Mucosa of descending colon (tissue), 3 donors: Measurements from ENCODE around the gene ARHGAP26. TPM values are rescaled to one million over a fixed set of nuclear protein-coding genes. Genes with fewer than 3 reads are reported as not detected.

Experiments used
- ATAC-seq: fragments of 200-7000 bp; cut with Tn5 transposase; one replicate; pipeline ENCODE4 v1.9.1; 2020; ENCODE audit warnings: mild to moderate bottlenecking, moderate library complexity
- DNase-seq, 3 donors: peaks; one replicate each; pipeline ENCODE4 v3.0.0-alpha.2; 2020
- H3K36me3 ChIP-seq: fragments of 200-600 bp; one replicate; pipeline ENCODE4 v1.8.0; 2021; ENCODE audit warnings: low read depth, mild to moderate bottlenecking
- H3K4me1 ChIP-seq: fragments of 200-600 bp; one replicate; pipeline ENCODE4 v1.8.0; 2021; ENCODE audit warnings: low read depth, mild to moderate bottlenecking
- H3K4me3 ChIP-seq: fragments of 200-600 bp; one replicate; pipeline ENCODE4 v1.8.0; 2021; ENCODE audit warnings: mild to moderate bottlenecking
- H3K9me3 ChIP-seq: fragments of 200-600 bp; one replicate; pipeline ENCODE4 v1.8.0; 2021; ENCODE audit warnings: mild to moderate bottlenecking
- intact Hi-C, 2 donors: fragments of 100-400 bp; cut with DNase I in 1 of 2; cut with micrococcal nuclease in 1 of 2; formaldehyde crosslinking; loops; one replicate each; pipeline versions ENCODE4 v1.11.0 to v1.11.1; 2022; cut with DNase I, micrococcal nuclease
- total RNA-seq, 3 donors: library from RNA; stranded (reverse); fragmentation: NEBNext Ultra II Directional in 2 of 3; extraction: Animal tissue kit (Norgen Biotek cat#: 25700) in 2 of 3; gene quantifications; one replicate each; pipeline versions ENCODE4 v1.2.1 to v1.2.4, GENCODE V29; 2021 to 2023
- TF ChIP-seq, protein P1 (sequence below): fragments of 200-600 bp; IDR thresholded peaks from one replicate; pipeline ENCODE4 v1.8.0; 2022; ENCODE audit warnings: antibody characterized with exemption, mild to moderate bottlenecking
- donor health status: DM: no; HTN: no; CAD: no; lungs with moderate emphysema.
- donor health status: DM: no; HTN: no; CAD: no.
- donor health status: DM: no; HTN: yes; CAD: no.

The ARHGAP26 gene
- total RNA-seq, 3 donors from 2014 or later, result 52.9 to 96.0 (median 67.8) TPM

DNA sequence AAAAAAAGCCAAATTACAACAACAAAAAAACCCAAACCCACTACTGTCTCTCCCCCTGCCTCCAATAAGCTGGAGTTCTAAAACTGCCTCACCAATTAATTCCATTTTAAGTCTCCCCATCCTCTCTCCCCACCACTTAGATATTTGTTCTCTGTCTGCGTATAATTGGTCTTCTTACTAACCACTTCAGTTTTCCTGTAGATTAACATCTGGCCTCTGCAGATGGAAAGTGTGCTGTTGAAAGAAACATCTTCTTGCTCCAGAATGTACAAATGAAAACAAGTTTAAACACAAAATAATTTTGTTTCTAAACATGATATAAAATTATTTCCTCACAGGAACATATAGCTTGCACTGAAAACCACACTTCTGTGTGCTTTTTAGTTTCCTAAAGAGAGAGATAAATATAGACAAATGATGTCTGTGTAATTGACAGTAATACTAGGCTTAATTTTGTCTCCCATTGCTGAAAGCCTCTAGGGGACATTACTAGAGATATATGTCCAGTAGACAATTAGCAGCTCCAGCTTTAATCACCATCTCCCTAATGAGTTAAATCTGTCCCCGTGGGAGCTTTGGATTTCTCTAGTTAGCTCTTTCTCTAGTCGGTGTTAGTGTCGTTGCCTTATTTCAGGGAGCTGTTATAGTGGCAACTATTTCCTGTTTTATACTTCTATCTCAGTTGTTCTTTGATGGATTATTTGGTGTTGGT is 164.0 kb downstream of the ARHGAP26 start:
- no peaks in the 10 kb centered on the region for H3K4me1 ChIP-seq

DNA sequence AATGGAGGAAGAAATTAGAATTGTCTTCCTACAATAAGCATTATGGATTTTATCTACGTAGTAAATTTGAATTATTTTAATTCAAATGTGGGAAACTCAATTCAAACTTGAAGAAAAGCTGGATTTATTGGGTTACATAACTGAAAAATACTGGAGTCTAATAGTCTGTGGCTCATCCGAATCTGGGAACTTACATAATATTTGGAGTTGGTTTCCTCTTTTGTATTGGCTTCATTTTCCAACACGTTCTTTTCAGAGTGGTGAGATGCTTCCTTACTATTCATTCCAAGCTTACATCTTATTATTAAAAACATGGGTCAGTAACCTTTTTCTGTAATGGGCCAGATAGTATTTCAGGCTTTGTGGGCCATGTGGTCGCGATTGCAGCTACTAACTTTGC is 164.8 kb downstream of the ARHGAP26 start:
- DNase-seq, result no peak
- Histone ChIP-seq H3K4me1 (no peaks in the 10 kb centered on the region), H3K4me3 (no peak overlapping the region), H3K36me3 (no peaks in the 10 kb centered on the region), H3K9me3 (no peaks in the 10 kb centered on the region)
- intact Hi-C loops, result no loop called here
- TF ChIP-seq, protein P1, sequence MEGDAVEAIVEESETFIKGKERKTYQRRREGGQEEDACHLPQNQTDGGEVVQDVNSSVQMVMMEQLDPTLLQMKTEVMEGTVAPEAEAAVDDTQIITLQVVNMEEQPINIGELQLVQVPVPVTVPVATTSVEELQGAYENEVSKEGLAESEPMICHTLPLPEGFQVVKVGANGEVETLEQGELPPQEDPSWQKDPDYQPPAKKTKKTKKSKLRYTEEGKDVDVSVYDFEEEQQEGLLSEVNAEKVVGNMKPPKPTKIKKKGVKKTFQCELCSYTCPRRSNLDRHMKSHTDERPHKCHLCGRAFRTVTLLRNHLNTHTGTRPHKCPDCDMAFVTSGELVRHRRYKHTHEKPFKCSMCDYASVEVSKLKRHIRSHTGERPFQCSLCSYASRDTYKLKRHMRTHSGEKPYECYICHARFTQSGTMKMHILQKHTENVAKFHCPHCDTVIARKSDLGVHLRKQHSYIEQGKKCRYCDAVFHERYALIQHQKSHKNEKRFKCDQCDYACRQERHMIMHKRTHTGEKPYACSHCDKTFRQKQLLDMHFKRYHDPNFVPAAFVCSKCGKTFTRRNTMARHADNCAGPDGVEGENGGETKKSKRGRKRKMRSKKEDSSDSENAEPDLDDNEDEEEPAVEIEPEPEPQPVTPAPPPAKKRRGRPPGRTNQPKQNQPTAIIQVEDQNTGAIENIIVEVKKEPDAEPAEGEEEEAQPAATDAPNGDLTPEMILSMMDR, result no peak
- ATAC-seq, result no peak

More for the DNA sequence above, 164.0 kb downstream of the ARHGAP26 start:
- no peaks in the 10 kb centered on the region for H3K9me3 ChIP-seq
- TF ChIP-seq, protein P1, result no peak
- no peak for DNase-seq
- intact Hi-C loops, result no loop called here
- no peak for ATAC-seq
- no peak overlapping the region for H3K4me3 ChIP-seq
- H3K36me3 ChIP-seq, result no peaks in the 10 kb centered on the region

DNA sequence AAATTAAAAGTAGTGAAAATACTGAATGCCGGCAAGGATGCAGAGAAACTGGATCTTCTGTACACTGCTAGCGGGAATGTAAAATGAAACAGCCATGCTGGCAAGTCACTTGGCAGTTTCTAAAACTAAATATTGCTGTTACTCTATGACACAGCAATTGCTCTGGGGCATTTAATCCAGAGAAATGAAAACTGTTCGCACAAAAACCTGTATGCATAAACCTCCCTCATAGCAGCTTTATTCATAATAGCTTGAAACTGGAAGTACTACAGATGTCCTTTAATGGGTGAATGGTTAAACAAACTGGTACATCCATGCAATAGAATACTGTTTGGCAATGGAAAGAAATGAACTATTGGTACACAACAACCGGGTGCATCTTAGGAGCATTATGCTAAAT is 167.2 kb downstream of the ARHGAP26 start:
- Histone ChIP-seq H3K4me3 (no peak overlapping the region), H3K36me3 (no peaks in the 10 kb centered on the region), H3K4me1 (no peaks in the 10 kb centered on the region), H3K9me3 (no peaks in the 10 kb centered on the region)
- ATAC-seq, result no peak
- intact Hi-C loops, result no loop called here
- DNase-seq, result no peak
- TF ChIP-seq, protein P1, result no peak

DNA sequence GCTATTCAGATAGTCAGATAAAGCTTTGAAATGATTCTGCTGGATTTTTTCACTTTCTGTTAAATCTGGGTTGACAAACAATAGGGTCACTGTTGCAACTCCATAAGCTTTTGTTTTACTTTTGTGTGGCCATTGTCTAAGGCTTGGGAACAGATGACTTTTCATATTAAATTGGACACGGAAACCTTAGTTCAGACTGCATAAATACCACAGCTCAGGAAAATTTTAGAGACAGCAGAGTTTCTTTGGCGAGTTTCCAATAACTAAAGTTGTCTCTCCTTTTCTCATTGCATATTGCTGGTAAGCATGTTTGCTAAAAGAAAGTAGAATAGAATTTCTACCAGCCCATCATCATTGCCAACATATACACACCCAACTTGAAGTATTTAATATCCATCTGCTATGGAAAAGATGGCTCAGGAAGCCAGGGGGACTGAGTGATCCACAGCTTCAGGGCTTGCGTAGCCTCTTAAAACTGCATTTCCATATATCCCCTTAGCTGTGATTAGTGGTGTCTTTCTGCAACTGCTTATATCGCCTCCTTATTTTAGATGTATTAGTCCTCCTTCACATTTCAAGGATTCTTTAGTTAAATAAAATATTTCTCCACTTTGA is 168.2 kb downstream of the ARHGAP26 start:
- ATAC-seq (no peak), DNase-seq (no peak)
- TF ChIP-seq, protein P1, result no peak
- intact Hi-C loops, result no loop called here
- Histone ChIP-seq H3K9me3 (no peaks in the 10 kb centered on the region), H3K4me3 (no peak overlapping the region), H3K36me3 (no peaks in the 10 kb centered on the region), H3K4me1 (no peaks in the 10 kb centered on the region)

DNA sequence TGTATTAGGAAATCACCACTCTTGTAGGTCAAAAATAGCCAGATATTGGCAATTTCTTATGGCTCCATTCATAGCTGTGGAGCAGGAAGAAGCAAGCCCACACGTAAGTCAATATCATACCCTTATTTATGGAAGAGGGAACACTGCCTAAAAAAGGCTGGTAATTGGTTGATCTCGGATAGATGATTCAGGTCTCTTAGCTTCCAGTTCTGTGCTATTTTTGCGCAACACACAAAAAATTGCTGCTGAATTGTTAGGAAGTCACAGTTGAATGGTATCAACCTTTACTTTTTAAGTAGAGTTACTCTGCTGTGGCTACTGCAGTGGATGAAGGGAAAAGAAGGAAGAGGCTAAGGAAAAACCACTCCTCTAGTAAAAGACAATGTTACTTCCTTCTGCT is 168.8 kb downstream of the ARHGAP26 start:
- ATAC-seq, result no peak
- no peak overlapping the region for H3K4me3 ChIP-seq
- H3K9me3 ChIP-seq, result no peaks in the 10 kb centered on the region
- no peaks in the 10 kb centered on the region for H3K4me1 ChIP-seq
- TF ChIP-seq, protein P1, result no peak
- no peaks in the 10 kb centered on the region for H3K36me3 ChIP-seq
- intact Hi-C loops, result no loop called here
- DNase-seq, result no peak
